K562 (cell line): ENCODE measurements around the gene CFAP92. TPM values are rescaled to one million over a fixed set of nuclear protein-coding genes. Genes with fewer than 3 reads are reported as not detected.
A peak's percentile ranks its signal among the peaks of the same experiment; 100 is the strongest.

ENCODE experiments used
- ATAC-seq: fragments of 200-7000 bp; cut with Tn5 transposase; 3 replicates; pipeline ENCODE4 v1.9.1; 2020; ENCODE audit warnings: moderate library complexity
- BruUV-seq: library from RNA; stranded (reverse); fragments of 400-500 nt; replicated peaks from 2 replicates; lab custom pipeline; 2021; lab: Mats Ljungman, UMichigan
- CTCF ChIA-PET: fragments of 300-600 bp; formaldehyde crosslinking; extraction: SDS; loops from one replicate; lab custom pipeline; 2021; ENCODE audit warnings: low intra/inter-chr PET ratio; lab: Yijun Ruan, JAX
- POLR2A ChIA-PET: fragments of 300-600, 350-650 bp; sonication (Branson Sonifier 250); formaldehyde crosslinking; extraction: SDS; loops from one replicate; lab custom pipeline; 2021; ENCODE audit warnings: antibody characterized with exemption, inconsistent platforms; lab: Yijun Ruan, JAX
- DNase-seq, 4 experiments: peaks; one replicate each; pipeline versions ENCODE4 v3.0.0 to v3.0.0-alpha.2; 2011 to 2018; ENCODE audit warnings: low spot score in 3 of 4, mixed read lengths in 3 of 4; ENCODE audit errors: extremely low read depth in 1 of 4
- FAIRE-seq: peaks from 2 replicates; lab custom pipeline; 2011; peaks lifted over from hg19 to GRCh38; lab: Jason Lieb, UNC
- H2AFZ ChIP-seq: 2 replicates; pipeline ENCODE4 v1.6.0; 2011; ENCODE audit warnings: low read depth, low read length, control low read depth, inconsistent platforms
- H3K27ac ChIP-seq: fragments of 200-600 bp; 3 replicates; pipeline ENCODE4 v1.8.0; 2011; ENCODE audit warnings: low read depth, mild to moderate bottlenecking, control low read depth, inconsistent platforms, low read length, moderate library complexity, mixed read lengths; ENCODE audit errors: extremely low read depth
- H3K27me3 ChIP-seq, 2 experiments: fragments of 300-600 bp in 1 of 2; 2 replicates in 1 of 2; 3 replicates in 1 of 2; pipeline versions ENCODE4 v1.6.0 to v1.8.0; 2011; ENCODE audit warnings: inconsistent platforms in 2 of 2, low read length in 2 of 2, mild to moderate bottlenecking in 1 of 2, mixed read lengths in 1 of 2, moderate library complexity in 1 of 2; ENCODE audit not compliant: control insufficient read depth in 2 of 2, insufficient read depth in 2 of 2
- H3K36me3 ChIP-seq: fragments of 300-600 bp; 3 replicates; pipeline ENCODE4 v1.8.0; 2011; ENCODE audit warnings: mild to moderate bottlenecking, low read length, inconsistent platforms; ENCODE audit not compliant: control insufficient read depth, insufficient read depth
- H3K4me1 ChIP-seq, 2 experiments: fragments of 200-600 bp in 1 of 2; replicated peaks in 1 of 2; 2 replicates in 1 of 2; 3 replicates in 1 of 2; pipeline versions ENCODE4 v1.5.1 to v1.8.0; 2011; ENCODE audit warnings: inconsistent platforms in 2 of 2, low read length in 2 of 2, mild to moderate bottlenecking in 1 of 2, mixed read lengths in 1 of 2, moderate library complexity in 1 of 2; ENCODE audit not compliant: control insufficient read depth in 2 of 2, insufficient read depth in 2 of 2
- H3K4me2 ChIP-seq: 2 replicates; pipeline ENCODE4 v1.6.1; 2011; ENCODE audit warnings: low read length, control low read depth, inconsistent platforms, mixed read lengths; ENCODE audit not compliant: insufficient read depth
- H3K4me3 ChIP-seq: fragments of 200-600 bp; sonication (generic), shearing (Covaris generic); 2 replicates; pipeline ENCODE4 v1.5.1; 2016; ENCODE audit warnings: control low read depth, inconsistent platforms
- H3K79me2 ChIP-seq: fragments of 200-600 bp; 3 replicates; pipeline ENCODE4 v1.8.0; 2011; ENCODE audit warnings: low read length, inconsistent platforms; ENCODE audit not compliant: control insufficient read depth, insufficient read depth
- H3K9ac ChIP-seq, 2 experiments: 2 replicates each; pipeline versions ENCODE4 v1.6.0 to v1.6.1; 2011; ENCODE audit warnings: low read depth in 2 of 2, low read length in 2 of 2, control low read depth in 1 of 2, inconsistent platforms in 1 of 2, mild to moderate bottlenecking in 1 of 2, mixed read lengths in 1 of 2; ENCODE audit not compliant: insufficient read depth in 1 of 2
- H3K9me1 ChIP-seq: one replicate; pipeline ENCODE4 v1.6.0; 2011; ENCODE audit warnings: inconsistent platforms, mild to moderate bottlenecking, low read length, moderate library complexity; ENCODE audit not compliant: control insufficient read depth, insufficient read depth
- H3K9me3 ChIP-seq: replicated peaks from 2 replicates; pipeline ENCODE4 v1.5.1; 2011; ENCODE audit warnings: low read depth, low read length, inconsistent platforms; ENCODE audit not compliant: control insufficient read depth, insufficient read depth
- H4K20me1 ChIP-seq: replicated peaks from 2 replicates; pipeline ENCODE4 v1.6.1; 2011; ENCODE audit warnings: low read length, inconsistent platforms, mixed read lengths; ENCODE audit not compliant: control insufficient read depth, insufficient read depth
- ATF3 ChIP-seq, 2 experiments: fragments of 450-650 bp in 1 of 2; sonication (generic) in 1 of 2; formaldehyde crosslinking in 1 of 2; IDR thresholded peaks in 1 of 2; conservative IDR thresholded peaks in 1 of 2; 2 replicates each; pipeline versions ENCODE4 v1.6.1 to v1.8.1; 2016 to 2023; ENCODE audit warnings: mild to moderate bottlenecking in 2 of 2, moderate library complexity in 2 of 2, inconsistent platforms in 1 of 2, missing genetic modification reagents in 1 of 2
- E2F6 ChIP-seq, 2 experiments: IDR thresholded peaks; 2 replicates each; pipeline ENCODE4 v1.6.1; 2011; ENCODE audit warnings: borderline replicate concordance in 1 of 2, control low read depth in 1 of 2, low read depth in 1 of 2, low read length in 1 of 2, mild to moderate bottlenecking in 1 of 2, mixed read lengths in 1 of 2, moderate library complexity in 1 of 2; ENCODE audit not compliant: insufficient read depth in 1 of 2, insufficient read length in 1 of 2, poor library complexity in 1 of 2, severe bottlenecking in 1 of 2; ENCODE audit errors: extremely low read depth in 1 of 2
- GTF2E2 ChIP-seq: fragments of 200-800 bp; sonication (Bioruptor generic); IDR thresholded peaks from 2 replicates; pipeline ENCODE4 v1.6.1; 2016; ENCODE audit warnings: missing genetic modification characterization, missing compliant biosample characterization
- HMBOX1 ChIP-seq: sonication (generic); IDR thresholded peaks from 2 replicates; pipeline ENCODE4 v1.6.1; 2016
- HOMEZ ChIP-seq: fragments of 250-450 bp; sonication (Bioruptor Pico); IDR thresholded peaks from 2 replicates; pipeline ENCODE4 v1.4.0; 2020; ENCODE audit warnings: mild to moderate bottlenecking, moderate library complexity
- MECOM ChIP-seq: fragments of 250-450 bp; sonication (Bioruptor Pico); IDR thresholded peaks from 2 replicates; pipeline ENCODE4 v1.8.0; 2022; ENCODE audit warnings: inconsistent platforms
- SIX5 ChIP-seq, 2 experiments: IDR thresholded peaks; 2 replicates each; pipeline ENCODE4 v1.6.1; 2011; ENCODE audit warnings: low read length in 2 of 2, borderline replicate concordance in 1 of 2, low read depth in 1 of 2, mild to moderate bottlenecking in 1 of 2, moderate library complexity in 1 of 2; ENCODE audit not compliant: insufficient read depth in 1 of 2
- SLC30A9 ChIP-seq: fragments of 250-450 bp; sonication (Bioruptor Pico); IDR thresholded peaks from 2 replicates; pipeline ENCODE4 v1.8.0; 2022; ENCODE audit warnings: mild to moderate bottlenecking, moderate library complexity
- SMARCA5 ChIP-seq: fragments of 450-650 bp; IDR thresholded peaks from 2 replicates; pipeline ENCODE4 v1.6.1; 2016
- SRSF1 ChIP-seq: fragments of 200-400 bp; formaldehyde crosslinking; IDR thresholded peaks from 2 replicates; pipeline ENCODE4 v1.6.1; 2017; ENCODE audit warnings: mild to moderate bottlenecking, low read depth, low read length, moderate library complexity
- SUPT5H ChIP-seq: fragments of 450-650 bp; IDR thresholded peaks from 2 replicates; pipeline ENCODE4 v1.6.1; 2016
- ZNF395 ChIP-seq: fragments of 200-800 bp; sonication (Bioruptor generic); IDR thresholded peaks from 2 replicates; pipeline ENCODE4 v1.6.1; 2017; ENCODE audit warnings: missing genetic modification characterization, missing compliant biosample characterization
- WGBS: fragments of 100-300 bp; shearing (Covaris generic); methylation state at CpG from one replicate; pipeline ENCODE4 v1.1.6; 2016; ENCODE audit warnings: low coverage, mixed read lengths; ENCODE audit not compliant: insufficient coverage; ENCODE audit errors: missing lambda C conversion rate; 5-methylcytosine and 5-hydroxymethylcytosine counted together
- in situ Hi-C: fragments of 300-500 bp; cut with MboI; formaldehyde crosslinking; loops from 4 replicates; pipeline ENCODE4 v1.15.0; 2018; ENCODE audit warnings: inconsistent platforms, mixed read lengths
- intact Hi-C: fragments of 100-400 bp; cut with micrococcal nuclease; formaldehyde crosslinking; loops from 2 replicates; pipeline ENCODE4 v1.14.2; 2022
- polyA plus RNA-seq, 8 experiments: library from polyadenylated mRNA; depleted of rRNA in 4 of 8; stranded (reverse) in 5 of 8; unstranded in 3 of 8; fragments of >200 nt; fragmentation: Nextera tagmentation in 2 of 8; fragmentation: Illumina TruSeq in 1 of 8; extraction: Ambion mirVana in 2 of 8; extraction: Trizol in 1 of 8; gene quantifications; 2 replicates each; pipeline versions ENCODE4 v1.2.1 to v1.2.3, GENCODE V29; 2011 to 2014; ENCODE audit warnings: inconsistent platforms in 1 of 8, missing spikeins in 1 of 8
- total RNA-seq, 7 experiments: library from RNA; depleted of rRNA in 6 of 7; stranded (reverse); fragments of >200 nt in 6 of 7; fragmentation: Illumina TruSeq in 2 of 7; extraction: Trizol in 2 of 7; gene quantifications; 2 replicates each; pipeline versions ENCODE4 v1.2.1 to v1.2.3, GENCODE V29; 2011 to 2021; ENCODE audit warnings: low replicate concordance in 1 of 7

The CFAP92 gene
- total and polyA plus RNA-seq, 9 of the 15 experiments (the other 6 are each of a cell fraction or from before 2014, with no cell fraction given) = 0.06 to 0.62 (median 0.36) TPM

- TF ChIP-seq MECOM (CRISPR knock-in tag) (no peak), E2F6 (IDR thresholded peaks at IDR 0.05; ENCODE audit: borderline replicate concordance in 1 of 2, extremely low read depth in 1 of 2, insufficient read depth in 1 of 2, insufficient read length in 1 of 2, low read depth in 1 of 2, low read length in 1 of 2, poor library complexity in 1 of 2, severe bottlenecking in 1 of 2) (peak in 1 of 2 experiments; percentile 44)
Observed at GRCh38 chr3:129025691-129026435, 32.0 kb upstream of the CFAP92 start (continued).

GRCh38 chr3:129025108-129025507 is 31.2 kb upstream of the CFAP92 start:
- no TSS peak for BruUV-seq
- H3K36me3 ChIP-seq = no peaks in the 10 kb centered on the region
- no peak overlapping the region; a peak in 1 of 4 replicates for H3K9ac ChIP-seq
- H3K27ac ChIP-seq = no peak overlapping the region
- no peak overlapping the region for H3K4me2 ChIP-seq
- no peaks in the 10 kb centered on the region for H3K79me2 ChIP-seq
- no peaks in the 10 kb centered on the region for H3K9me3 ChIP-seq
- POLR2A ChIA-PET = interaction anchor here (2.7 kb wide), 1 partner anchor 9 kb away, joined by 22 read pairs; no protein-coding TSS in a partner anchor
- CTCF ChIA-PET = no interaction called here
- H2AFZ ChIP-seq = no peak overlapping the region
- no peaks in the 10 kb centered on the region for H4K20me1 ChIP-seq
- in situ Hi-C loops (no loop called here), intact Hi-C loops (loop anchor here (5.0 to 10.0 kb wide), 2 partner anchors 53 to 60 kb away; no protein-coding TSS in a partner anchor)
- no peak overlapping the region for H3K4me3 ChIP-seq
- DNase-seq (no peak), FAIRE-seq (no peak), ATAC-seq (no peak)
- H3K4me1 ChIP-seq = peaks cover 10 to 26% of the 10 kb centered on the region in 2 experiments; a peak in 4 of 5 replicates
- no peaks in the 10 kb centered on the region for H3K27me3 ChIP-seq
- no peaks in the 10 kb centered on the region for H3K9me1 ChIP-seq
- 76% methylated on average over 13 of the region's 15 CpGs for WGBS
- TF ChIP-seq HOMEZ (CRISPR knock-in tag) (no peak), SUPT5H (no peak), GTF2E2 (no peak), SLC30A9 (CRISPR knock-in tag) (no peak), HMBOX1 (no peak), SIX5 (IDR thresholded peaks at IDR 0.05; ENCODE audit: borderline replicate concordance in 1 of 2, insufficient read depth in 1 of 2, low read depth in 1 of 2, low read length in 2 of 2) (no peak), ATF3 (IDR thresholded peaks at IDR 0.05) (no peak), ATF3 (CRISPR knock-in tag; conservative IDR thresholded peaks at IDR 0.05) (no peak), SRSF1 (no peak), ZNF395 (no peak), SMARCA5 (no peak)
